Lower leg skin (tissue), 3 donors: ENCODE results near the gene RET.

Experiments
- POLR2A ChIP-seq, 2 donors: fragments of 450-650 bp; IDR thresholded peaks; one replicate each; pipeline ENCODE4 v1.6.1; 2016 to 2017; ENCODE audit warnings: antibody characterized with exemption in 2 of 2, mild to moderate bottlenecking in 1 of 2, moderate library complexity in 1 of 2
- TF ChIP-seq, protein P1 (sequence below), 3 donors: fragments of 450-650 bp; IDR thresholded peaks; one replicate each; pipeline ENCODE4 v1.5.1; 2016; ENCODE audit warnings: antibody characterized with exemption in 3 of 3, mild to moderate bottlenecking in 3 of 3, moderate library complexity in 2 of 3

DNA sequence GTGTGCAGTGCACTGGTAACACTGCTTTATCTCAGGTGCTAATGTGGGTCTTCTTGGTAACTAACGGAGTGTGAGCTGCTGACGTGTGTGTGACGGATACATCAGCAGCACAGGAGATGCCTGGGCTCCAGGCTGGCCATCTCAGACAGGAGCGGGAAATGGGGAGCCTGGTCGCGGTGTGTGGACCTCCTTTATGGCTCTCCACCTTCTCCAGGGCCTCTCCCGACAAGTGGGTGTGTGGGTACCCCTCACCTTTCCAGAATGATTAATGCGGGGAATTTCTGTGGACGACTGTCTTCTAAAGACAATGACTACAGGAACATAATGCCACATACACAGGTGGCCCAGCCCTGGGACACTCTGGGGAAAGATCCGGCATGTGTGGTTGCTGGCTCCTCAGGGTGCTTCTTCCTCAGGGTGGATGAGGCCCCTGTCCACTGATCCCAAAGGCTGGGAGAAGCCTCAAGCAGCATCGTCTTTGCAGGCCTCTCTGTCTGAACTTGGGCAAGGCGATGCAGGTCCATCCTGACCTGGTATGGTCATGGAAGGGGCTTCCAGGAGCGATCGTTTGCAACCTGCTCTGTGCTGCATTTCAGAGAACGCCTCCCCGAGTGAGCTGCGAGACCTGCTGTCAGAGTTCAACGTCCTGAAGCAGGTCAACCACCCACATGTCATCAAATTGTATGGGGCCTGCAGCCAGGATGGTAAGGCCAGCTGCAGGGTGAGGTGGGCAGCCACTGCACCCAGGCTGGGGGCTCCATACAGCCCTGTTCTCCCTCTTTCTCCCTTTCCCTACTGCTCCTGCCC, 41.1 kb downstream of the RET start:
- TF ChIP-seq, protein P1, sequence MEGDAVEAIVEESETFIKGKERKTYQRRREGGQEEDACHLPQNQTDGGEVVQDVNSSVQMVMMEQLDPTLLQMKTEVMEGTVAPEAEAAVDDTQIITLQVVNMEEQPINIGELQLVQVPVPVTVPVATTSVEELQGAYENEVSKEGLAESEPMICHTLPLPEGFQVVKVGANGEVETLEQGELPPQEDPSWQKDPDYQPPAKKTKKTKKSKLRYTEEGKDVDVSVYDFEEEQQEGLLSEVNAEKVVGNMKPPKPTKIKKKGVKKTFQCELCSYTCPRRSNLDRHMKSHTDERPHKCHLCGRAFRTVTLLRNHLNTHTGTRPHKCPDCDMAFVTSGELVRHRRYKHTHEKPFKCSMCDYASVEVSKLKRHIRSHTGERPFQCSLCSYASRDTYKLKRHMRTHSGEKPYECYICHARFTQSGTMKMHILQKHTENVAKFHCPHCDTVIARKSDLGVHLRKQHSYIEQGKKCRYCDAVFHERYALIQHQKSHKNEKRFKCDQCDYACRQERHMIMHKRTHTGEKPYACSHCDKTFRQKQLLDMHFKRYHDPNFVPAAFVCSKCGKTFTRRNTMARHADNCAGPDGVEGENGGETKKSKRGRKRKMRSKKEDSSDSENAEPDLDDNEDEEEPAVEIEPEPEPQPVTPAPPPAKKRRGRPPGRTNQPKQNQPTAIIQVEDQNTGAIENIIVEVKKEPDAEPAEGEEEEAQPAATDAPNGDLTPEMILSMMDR (IDR thresholded peaks at IDR 0.05): no peak
- no peak for TF ChIP-seq POLR2A (IDR thresholded peaks at IDR 0.05)
